ENCODE results near the gene IFITM10.
A peak's percentile ranks its signal among the peaks of the same experiment; 100 is the strongest.
"Not testable (repeated sequence)": the region's sequence is repeated elsewhere in the genome, so short reads cannot be mapped to it uniquely, and the experiment has no call there.

IFITM10 gene

GRCh38 chr11:1778141-1778911, 27.9 kb upstream of the IFITM10 start:
- DNase-seq (ENCODE audit: low read depth in 2 of 2), result no peak

DNA sequence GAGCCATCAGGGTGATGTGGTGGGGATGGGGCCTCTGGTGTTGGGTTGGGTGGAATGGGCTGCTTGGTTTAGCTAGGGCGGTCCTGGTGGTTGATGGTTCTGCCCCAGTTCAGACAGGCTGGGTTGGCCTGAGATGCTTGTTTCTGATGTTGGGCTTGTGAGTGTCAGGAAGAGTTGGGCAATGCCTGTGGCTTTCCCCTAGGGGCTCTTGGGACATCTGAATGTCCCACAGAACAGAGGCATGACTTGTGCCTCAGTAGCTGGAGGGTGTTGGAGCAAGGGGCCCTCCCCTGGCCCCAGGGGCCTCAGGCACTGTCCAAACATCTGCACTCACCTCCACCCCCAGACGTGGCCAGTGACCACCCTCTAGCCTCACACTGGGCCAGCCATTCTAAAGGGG, 27.3 kb upstream of the IFITM10 start:
- DNase-seq (ENCODE audit: low read depth in 2 of 2), result no peak

DNA sequence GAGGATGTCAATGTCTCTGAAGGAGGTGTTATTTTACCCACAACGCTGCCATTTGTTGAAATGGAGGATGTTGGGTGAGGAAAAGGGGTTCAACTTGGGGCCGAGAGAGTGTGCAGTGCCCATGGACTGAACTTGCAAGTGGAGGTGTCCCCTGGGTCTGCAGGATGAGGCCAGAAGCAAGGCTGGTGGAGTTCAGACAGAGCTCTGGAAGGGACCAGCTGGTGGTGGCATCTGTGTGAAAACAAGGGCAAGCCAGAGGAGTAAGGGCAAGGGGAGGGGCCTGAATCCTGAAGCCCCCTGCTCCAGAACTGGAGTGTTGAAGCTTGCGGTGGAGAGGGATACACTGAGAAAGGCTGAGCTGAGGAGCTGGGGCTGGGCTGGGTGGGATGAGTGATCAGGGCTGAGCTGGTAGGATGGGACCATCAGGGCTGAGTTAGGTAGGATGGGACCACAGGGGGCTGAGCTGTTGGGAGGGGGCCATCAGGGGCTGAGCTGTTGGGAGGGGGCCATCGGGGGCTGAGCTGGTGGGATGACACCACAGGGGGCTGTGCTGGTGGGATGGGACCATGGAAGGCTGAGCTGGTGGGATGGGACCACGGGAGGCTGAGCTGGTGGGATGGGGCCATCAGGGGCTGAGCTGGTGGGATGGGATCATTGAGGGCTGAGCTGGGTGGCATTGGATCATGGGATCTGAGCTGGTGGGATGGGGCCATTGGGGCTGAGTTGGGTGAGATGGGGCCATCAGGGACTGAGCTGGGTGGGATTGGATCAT, 26.7 kb upstream of the IFITM10 start:
- no peak for DNase-seq (ENCODE audit: low read depth in 2 of 2)

DNA sequence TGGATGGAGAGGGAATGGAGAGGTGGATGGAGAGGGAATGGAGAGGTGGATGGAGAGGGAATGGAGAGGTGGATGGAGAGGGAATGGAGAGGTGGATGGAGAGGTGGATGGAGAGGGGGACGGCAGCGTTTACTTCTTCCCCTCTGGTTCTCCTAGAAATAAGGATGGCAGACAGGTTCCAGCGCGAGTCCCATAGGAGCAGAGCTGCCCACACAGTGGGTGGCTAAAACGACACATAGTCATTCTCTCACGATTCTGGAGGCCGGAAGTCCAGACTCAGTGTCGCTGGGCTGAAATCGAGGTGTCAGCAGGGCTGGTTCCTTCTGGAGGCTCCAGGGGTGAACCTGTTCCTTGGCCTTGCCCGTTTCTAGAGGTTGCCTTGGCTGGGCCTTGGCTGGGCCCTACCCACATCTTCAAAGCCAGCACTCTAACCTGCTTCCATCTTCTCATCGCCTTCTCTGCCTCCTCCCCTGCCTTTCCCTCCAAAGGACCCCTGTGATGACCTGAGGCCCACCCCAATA, 26.0 kb upstream of the IFITM10 start:
- DNase-seq (ENCODE audit: low read depth in 2 of 2), result no peak

DNA sequence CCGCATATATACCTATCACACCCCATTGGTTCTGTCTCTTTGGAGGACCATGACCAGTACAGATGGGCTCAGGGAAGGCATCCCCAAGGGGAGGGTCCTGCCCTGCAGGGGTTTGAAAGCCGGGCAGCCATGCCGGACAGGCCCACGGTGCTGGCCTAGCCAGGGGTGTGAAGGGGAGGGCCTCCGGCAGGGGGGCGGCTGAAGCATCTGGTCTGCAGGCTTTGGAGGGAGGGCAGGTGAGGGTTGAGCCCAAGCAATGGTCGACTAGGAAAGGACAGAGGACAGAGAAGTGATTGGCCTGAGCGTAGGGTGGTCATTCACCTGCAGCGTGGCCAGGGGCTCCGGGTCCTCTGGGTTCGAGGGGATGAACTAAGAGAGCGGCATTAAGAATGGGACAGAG, 24.5 kb upstream of the IFITM10 start:
- DNase-seq (ENCODE audit: low read depth in 2 of 2), result no peak

GRCh38 chr11:1773994-1774550, 23.7 kb upstream of the IFITM10 start:
- no peak for DNase-seq (ENCODE audit: low read depth in 2 of 2)

GRCh38 chr11:1773131-1773993, 23.0 kb upstream of the IFITM10 start:
- no peak for DNase-seq (ENCODE audit: low read depth in 2 of 2)

GRCh38 chr11:1772270-1773130, 22.1 kb upstream of the IFITM10 start:
- DNase-seq (ENCODE audit: low read depth in 2 of 2), result peak; percentile 43 to 50

DNA sequence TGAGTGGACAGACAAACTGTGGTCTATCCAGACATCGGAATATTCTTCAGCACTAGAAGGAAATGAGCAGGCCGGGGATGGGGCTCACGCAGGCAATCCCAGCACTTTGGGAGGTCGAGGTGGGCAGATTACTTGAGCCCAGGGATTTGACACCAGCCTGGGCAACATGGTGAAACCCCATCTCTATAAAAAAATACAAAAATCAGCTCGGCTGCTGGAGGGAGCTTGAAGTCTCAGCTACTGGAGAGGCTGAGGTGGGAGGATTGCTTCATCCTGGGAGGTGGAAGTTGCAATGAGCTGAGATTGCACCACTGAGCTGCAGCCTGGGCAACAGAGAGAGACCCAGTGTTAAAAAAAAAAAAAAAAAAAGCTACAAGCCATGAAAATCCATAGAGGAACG, 21.3 kb upstream of the IFITM10 start:
- no peak for DNase-seq (ENCODE audit: low read depth in 2 of 2)

GRCh38 chr11:1771273-1771672, 20.9 kb upstream of the IFITM10 start:
- no peak for DNase-seq (ENCODE audit: low read depth in 2 of 2)

DNA sequence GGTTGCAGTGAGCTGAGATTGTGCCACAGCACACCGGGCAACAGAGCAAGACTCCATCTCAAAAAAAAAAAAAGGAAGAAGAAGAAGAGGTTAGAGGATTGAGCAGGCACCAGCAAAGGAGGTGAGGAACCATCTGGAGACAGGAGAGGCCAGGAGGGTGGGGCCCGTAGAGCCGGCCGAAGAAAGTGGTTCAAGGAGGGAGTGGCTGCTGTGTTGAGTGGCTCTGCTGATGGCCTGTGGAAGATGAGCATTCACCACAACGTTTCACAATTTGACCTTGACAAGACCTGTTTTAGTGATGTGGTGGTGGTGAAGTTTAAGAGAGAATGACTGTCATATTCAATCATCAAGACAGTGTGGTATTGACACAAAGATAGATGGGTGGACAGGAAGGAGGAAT, 20.1 kb upstream of the IFITM10 start:
- DNase-seq (ENCODE audit: low read depth in 2 of 2), result no peak

DNA sequence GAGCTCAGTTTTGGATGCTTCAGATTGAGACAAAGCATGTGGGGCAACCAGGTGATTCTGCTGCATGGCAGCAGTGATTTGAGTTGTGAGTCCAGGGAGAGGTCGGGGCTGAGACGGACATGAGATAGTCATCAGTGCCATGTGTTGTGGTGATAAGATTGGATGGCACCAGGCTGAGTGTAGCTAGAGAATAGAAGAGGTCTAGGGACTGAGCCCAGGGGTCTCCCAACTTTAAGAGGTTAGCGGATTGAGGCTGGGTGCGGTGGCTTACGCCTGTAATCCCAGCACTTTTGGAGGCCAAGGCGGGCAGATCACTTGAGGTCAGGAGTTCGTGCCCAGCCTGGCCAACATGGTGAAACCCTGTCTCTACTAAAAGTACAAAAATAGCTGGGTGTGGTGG, 19.7 kb upstream of the IFITM10 start:
- DNase-seq (ENCODE audit: low read depth in 2 of 2), result no peak

DNA sequence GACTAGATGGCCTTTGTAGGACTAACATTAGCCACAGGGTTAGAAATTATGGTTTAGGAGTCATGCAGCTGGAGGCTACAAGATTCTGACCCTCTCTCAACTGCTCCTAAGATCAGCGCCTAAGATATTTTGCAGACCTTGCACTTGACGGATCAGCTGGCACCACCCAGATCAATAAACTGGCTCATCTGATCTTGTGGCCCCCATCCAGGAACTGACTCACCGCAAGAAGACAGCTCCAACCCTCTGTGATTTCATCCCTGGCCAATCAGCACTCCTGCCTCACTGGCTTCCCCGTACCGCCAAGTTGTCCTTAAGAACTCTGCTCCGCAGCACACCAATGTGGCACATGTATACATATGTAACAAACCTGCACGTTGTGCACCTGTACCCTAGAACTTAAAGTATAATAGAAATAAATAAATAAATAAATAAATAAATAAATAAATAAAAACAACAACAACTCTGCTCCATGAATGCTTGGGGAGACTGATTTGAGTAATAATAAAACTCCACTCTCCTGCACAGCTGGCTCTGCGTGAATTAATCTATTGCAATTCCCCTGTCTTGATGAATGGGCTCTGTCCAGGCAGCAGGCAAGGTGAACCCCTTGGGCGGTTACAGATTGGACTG, 19.0 kb upstream of the IFITM10 start:
- DNase-seq (ENCODE audit: low read depth in 2 of 2), result not testable (repeated sequence)

DNA sequence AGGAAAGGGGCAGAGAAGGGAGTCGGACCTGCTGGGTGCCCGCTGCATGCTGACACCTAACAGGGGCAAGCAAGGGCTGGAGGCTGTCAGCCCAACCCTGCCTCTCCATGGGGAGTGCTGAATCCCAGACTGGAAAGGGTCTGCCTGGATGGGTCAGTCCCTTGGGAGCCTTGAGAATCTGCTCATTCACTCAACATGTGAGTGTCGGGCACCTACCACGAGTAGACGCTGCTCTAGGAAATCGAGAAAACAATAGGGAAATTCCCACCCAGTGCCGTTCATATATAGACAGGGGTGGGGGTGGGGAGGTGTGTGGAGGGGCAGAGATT, 17.7 kb upstream of the IFITM10 start:
- no peak for DNase-seq (ENCODE audit: low read depth in 2 of 2)

- DNase-seq (ENCODE audit: low read depth in 2 of 2), result no peak
Observed at GRCh38 chr11:1767399-1768140, 17.2 kb upstream of the IFITM10 start.

- DNase-seq (ENCODE audit: low read depth in 2 of 2), result no peak
Observed at GRCh38 chr11:1766719-1767398, 16.5 kb upstream of the IFITM10 start.

- DNase-seq (ENCODE audit: low read depth in 2 of 2), result no peak
Observed at GRCh38 chr11:1765871-1766718, 15.7 kb upstream of the IFITM10 start.
